WTC11 (cell line): ENCODE results near the gene RPL35A. TPM values are rescaled to one million over a fixed set of nuclear protein-coding genes. Genes with fewer than 3 reads are reported as not detected.

Experiments used
- ATAC-seq: fragments of 200-7000 bp; cut with Tn5 transposase; 2 replicates; pipeline ENCODE4 v1.10.0; 2021; ENCODE audit warnings: mild to moderate bottlenecking, moderate library complexity
- CTCF ChIA-PET: fragments of 300-600 bp; sonication (Branson Sonifier 250); formaldehyde crosslinking; loops from one replicate; lab custom pipeline; 2021; ENCODE audit warnings: antibody characterized with exemption; lab: Charles Lee
- POLR2A ChIA-PET: fragments of 350-600 bp; sonication (Branson Sonifier 250); formaldehyde crosslinking; loops from one replicate; lab custom pipeline; 2021; ENCODE audit warnings: antibody characterized with exemption; lab: Charles Lee
- DNase-seq: peaks from one replicate; pipeline ENCODE4 v3.0.0; 2021; ENCODE audit warnings: low spot score
- H3K27ac Mint-ChIP-seq: 2 replicates; pipeline ENCODE4 v1.8.0; 2021; ENCODE audit warnings: mixed read lengths
- H3K27me3 Mint-ChIP-seq: 2 replicates; pipeline ENCODE4 v1.8.0; 2021; ENCODE audit warnings: low read depth, mild to moderate bottlenecking, moderate library complexity, mixed read lengths
- H3K36me3 Mint-ChIP-seq: 2 replicates; pipeline ENCODE4 v1.8.0; 2021; ENCODE audit warnings: mixed read lengths
- H3K4me1 Mint-ChIP-seq: 2 replicates; pipeline ENCODE4 v1.8.0; 2022; ENCODE audit warnings: mixed read lengths
- H3K4me3 Mint-ChIP-seq: 2 replicates; pipeline ENCODE4 v1.8.0; 2021; ENCODE audit warnings: mild to moderate bottlenecking, moderate library complexity, mixed read lengths
- H3K9me3 Mint-ChIP-seq: 2 replicates; pipeline ENCODE4 v1.8.0; 2021; ENCODE audit warnings: mixed read lengths
- GTF2I ChIP-seq: fragments of 250-450 bp; sonication (Bioruptor Pico); conservative IDR thresholded peaks from 2 replicates; pipeline ENCODE4 v1.4.0; 2021; ENCODE audit warnings: mild to moderate bottlenecking
- JAZF1 ChIP-seq: fragments of 250-450 bp; sonication (Bioruptor Pico); IDR thresholded peaks from 2 replicates; pipeline ENCODE4 v1.9.0; 2021; ENCODE audit warnings: moderate library complexity, mild to moderate bottlenecking, inconsistent platforms
- MAX ChIP-seq: sonication (generic); formaldehyde crosslinking; IDR thresholded peaks from 2 replicates; pipeline ENCODE4 v1.8.0; 2022; ENCODE audit warnings: mild to moderate bottlenecking, missing genetic modification reagents
- MLX ChIP-seq: sonication (generic); formaldehyde crosslinking; IDR thresholded peaks from 2 replicates; pipeline ENCODE4 v1.8.1; 2023; ENCODE audit warnings: mild to moderate bottlenecking, missing genetic modification reagents, moderate library complexity
- MXD4 ChIP-seq: fragments of 250-450 bp; sonication (Bioruptor Pico); IDR thresholded peaks from 2 replicates; pipeline ENCODE4 v1.8.0; 2021; ENCODE audit warnings: mild to moderate bottlenecking, moderate library complexity, borderline replicate concordance
- NR3C1 ChIP-seq: sonication (generic); formaldehyde crosslinking; conservative IDR thresholded peaks from 2 replicates; pipeline ENCODE4 v1.8.1; 2023; ENCODE audit warnings: low read depth, mild to moderate bottlenecking, missing genetic modification reagents
- RELA ChIP-seq: sonication (generic); formaldehyde crosslinking; IDR thresholded peaks from 2 replicates; pipeline ENCODE4 v1.8.1; 2022; ENCODE audit warnings: missing genetic modification reagents, mild to moderate bottlenecking, borderline replicate concordance
- SOX15 ChIP-seq: fragments of 250-450 bp; sonication (Bioruptor Pico); IDR thresholded peaks from 2 replicates; pipeline ENCODE4 v1.9.0; 2021; ENCODE audit warnings: mild to moderate bottlenecking
- TCF7 ChIP-seq: sonication (generic); formaldehyde crosslinking; IDR thresholded peaks from 2 replicates; pipeline ENCODE4 v1.8.0; 2022; ENCODE audit warnings: mild to moderate bottlenecking, low read depth, missing genetic modification reagents, moderate library complexity
- TEAD4 ChIP-seq: sonication (generic); formaldehyde crosslinking; IDR thresholded peaks from 2 replicates; pipeline ENCODE4 v1.8.0; 2022; ENCODE audit warnings: mild to moderate bottlenecking, missing genetic modification reagents
- ZNF263 ChIP-seq: sonication (generic); formaldehyde crosslinking; IDR thresholded peaks from 2 replicates; pipeline ENCODE4 v1.8.1; 2022; ENCODE audit warnings: low read depth, mild to moderate bottlenecking, moderate library complexity, missing genetic modification reagents
- ZNF416 ChIP-seq: fragments of 250-450 bp; sonication (Bioruptor Pico); IDR thresholded peaks from 2 replicates; pipeline ENCODE4 v1.9.0; 2021; ENCODE audit warnings: mild to moderate bottlenecking, inconsistent platforms
- total RNA-seq: library from RNA; stranded (reverse); gene quantifications from 3 replicates; pipeline ENCODE4 v1.2.3, GENCODE V29; 2021
- TF ChIP-seq, protein P1 (sequence below): sonication (generic); formaldehyde crosslinking; IDR thresholded peaks from 2 replicates; pipeline ENCODE4 v1.8.0; 2023; ENCODE audit warnings: missing genetic modification reagents, mild to moderate bottlenecking, borderline replicate concordance
- TF ChIP-seq, protein P2 (sequence below): sonication (generic); formaldehyde crosslinking; IDR thresholded peaks from 2 replicates; pipeline ENCODE4 v1.8.0; 2022; ENCODE audit warnings: mild to moderate bottlenecking, missing genetic modification reagents
- TF ChIP-seq, protein P3 (sequence below): sonication (generic); formaldehyde crosslinking; IDR thresholded peaks from 2 replicates; pipeline ENCODE4 v1.8.1; 2022; ENCODE audit warnings: low read depth, mild to moderate bottlenecking, moderate library complexity, missing genetic modification reagents, borderline replicate concordance
- TF ChIP-seq, protein P4 (sequence below): sonication (generic); formaldehyde crosslinking; IDR thresholded peaks from 2 replicates; pipeline ENCODE4 v1.8.1; 2023; ENCODE audit warnings: mild to moderate bottlenecking, missing genetic modification reagents, borderline replicate concordance
- TF ChIP-seq, protein P5 (sequence below): fragments of 250-450 bp; sonication (Bioruptor Pico); IDR thresholded peaks from 2 replicates; pipeline ENCODE4 v1.9.0; 2021; ENCODE audit warnings: moderate library complexity, mild to moderate bottlenecking, inconsistent platforms, borderline replicate concordance
- TF ChIP-seq, protein P6 (sequence below): sonication (generic); formaldehyde crosslinking; conservative IDR thresholded peaks from 2 replicates; pipeline ENCODE4 v1.8.1; 2022; ENCODE audit warnings: mild to moderate bottlenecking, missing genetic modification reagents

The RPL35A gene
- total RNA-seq, 1 experiment from 2014 or later: 1,384 TPM

GRCh38 chr3:197949191-197949777, 706 bp upstream of the RPL35A start:
- H3K4me3 Mint-ChIP-seq: peak overlapping the region; percentile 97
- ChIA-PET CTCF (interaction anchor here (2.7 kb wide), 1 partner anchor 44 kb away, joined by 9 read pairs; no protein-coding TSS in a partner anchor), POLR2A (no interaction called here)
- H3K4me1 Mint-ChIP-seq: peaks cover 32% of the 10 kb centered on the region
- H3K36me3 Mint-ChIP-seq: peaks cover 41% of the 10 kb centered on the region
- H3K9me3 Mint-ChIP-seq: no peaks in the 10 kb centered on the region
- ATAC-seq (no peak), DNase-seq (no peak)
- peak overlapping the region; percentile 100 for H3K27ac Mint-ChIP-seq
- TF ChIP-seq, protein P1, sequence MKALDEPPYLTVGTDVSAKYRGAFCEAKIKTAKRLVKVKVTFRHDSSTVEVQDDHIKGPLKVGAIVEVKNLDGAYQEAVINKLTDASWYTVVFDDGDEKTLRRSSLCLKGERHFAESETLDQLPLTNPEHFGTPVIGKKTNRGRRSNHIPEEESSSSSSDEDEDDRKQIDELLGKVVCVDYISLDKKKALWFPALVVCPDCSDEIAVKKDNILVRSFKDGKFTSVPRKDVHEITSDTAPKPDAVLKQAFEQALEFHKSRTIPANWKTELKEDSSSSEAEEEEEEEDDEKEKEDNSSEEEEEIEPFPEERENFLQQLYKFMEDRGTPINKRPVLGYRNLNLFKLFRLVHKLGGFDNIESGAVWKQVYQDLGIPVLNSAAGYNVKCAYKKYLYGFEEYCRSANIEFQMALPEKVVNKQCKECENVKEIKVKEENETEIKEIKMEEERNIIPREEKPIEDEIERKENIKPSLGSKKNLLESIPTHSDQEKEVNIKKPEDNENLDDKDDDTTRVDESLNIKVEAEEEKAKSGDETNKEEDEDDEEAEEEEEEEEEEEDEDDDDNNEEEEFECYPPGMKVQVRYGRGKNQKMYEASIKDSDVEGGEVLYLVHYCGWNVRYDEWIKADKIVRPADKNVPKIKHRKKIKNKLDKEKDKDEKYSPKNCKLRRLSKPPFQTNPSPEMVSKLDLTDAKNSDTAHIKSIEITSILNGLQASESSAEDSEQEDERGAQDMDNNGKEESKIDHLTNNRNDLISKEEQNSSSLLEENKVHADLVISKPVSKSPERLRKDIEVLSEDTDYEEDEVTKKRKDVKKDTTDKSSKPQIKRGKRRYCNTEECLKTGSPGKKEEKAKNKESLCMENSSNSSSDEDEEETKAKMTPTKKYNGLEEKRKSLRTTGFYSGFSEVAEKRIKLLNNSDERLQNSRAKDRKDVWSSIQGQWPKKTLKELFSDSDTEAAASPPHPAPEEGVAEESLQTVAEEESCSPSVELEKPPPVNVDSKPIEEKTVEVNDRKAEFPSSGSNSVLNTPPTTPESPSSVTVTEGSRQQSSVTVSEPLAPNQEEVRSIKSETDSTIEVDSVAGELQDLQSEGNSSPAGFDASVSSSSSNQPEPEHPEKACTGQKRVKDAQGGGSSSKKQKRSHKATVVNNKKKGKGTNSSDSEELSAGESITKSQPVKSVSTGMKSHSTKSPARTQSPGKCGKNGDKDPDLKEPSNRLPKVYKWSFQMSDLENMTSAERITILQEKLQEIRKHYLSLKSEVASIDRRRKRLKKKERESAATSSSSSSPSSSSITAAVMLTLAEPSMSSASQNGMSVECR: peak; percentile 16; the same call in 1 of the 2 replicates
- no peak for TF ChIP-seq ZNF416 (CRISPR knock-in tag)
- H3K27me3 Mint-ChIP-seq: no peaks in the 10 kb centered on the region

- POLR2A ChIA-PET: no interaction called here
Observed at GRCh38 chr3:197950677-197951061, 679 bp downstream of the RPL35A start.

More at GRCh38 chr3:197950677-197951061, 679 bp downstream of the RPL35A start:
- TF ChIP-seq, protein P2, sequence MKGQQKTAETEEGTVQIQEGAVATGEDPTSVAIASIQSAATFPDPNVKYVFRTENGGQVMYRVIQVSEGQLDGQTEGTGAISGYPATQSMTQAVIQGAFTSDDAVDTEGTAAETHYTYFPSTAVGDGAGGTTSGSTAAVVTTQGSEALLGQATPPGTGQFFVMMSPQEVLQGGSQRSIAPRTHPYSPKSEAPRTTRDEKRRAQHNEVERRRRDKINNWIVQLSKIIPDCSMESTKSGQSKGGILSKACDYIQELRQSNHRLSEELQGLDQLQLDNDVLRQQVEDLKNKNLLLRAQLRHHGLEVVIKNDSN (CRISPR knock-in tag): no peak
- TF ChIP-seq MLX (CRISPR knock-in tag) (no peak), JAZF1 (CRISPR knock-in tag) (no peak), TEAD4 (CRISPR knock-in tag) (no peak), MAX (CRISPR knock-in tag) (no peak), GTF2I (CRISPR knock-in tag) (no peak), ZNF263 (CRISPR knock-in tag) (no peak), RELA (CRISPR knock-in tag) (no peak), SOX15 (CRISPR knock-in tag) (no peak), TCF7 (CRISPR knock-in tag) (no peak), MXD4 (CRISPR knock-in tag) (no peak), NR3C1 (CRISPR knock-in tag) (no peak)
- TF ChIP-seq, protein P3, sequence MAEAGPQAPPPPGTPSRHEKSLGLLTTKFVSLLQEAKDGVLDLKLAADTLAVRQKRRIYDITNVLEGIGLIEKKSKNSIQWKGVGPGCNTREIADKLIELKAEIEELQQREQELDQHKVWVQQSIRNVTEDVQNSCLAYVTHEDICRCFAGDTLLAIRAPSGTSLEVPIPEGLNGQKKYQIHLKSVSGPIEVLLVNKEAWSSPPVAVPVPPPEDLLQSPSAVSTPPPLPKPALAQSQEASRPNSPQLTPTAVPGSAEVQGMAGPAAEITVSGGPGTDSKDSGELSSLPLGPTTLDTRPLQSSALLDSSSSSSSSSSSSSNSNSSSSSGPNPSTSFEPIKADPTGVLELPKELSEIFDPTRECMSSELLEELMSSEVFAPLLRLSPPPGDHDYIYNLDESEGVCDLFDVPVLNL: no peak
- TF ChIP-seq, protein P4, sequence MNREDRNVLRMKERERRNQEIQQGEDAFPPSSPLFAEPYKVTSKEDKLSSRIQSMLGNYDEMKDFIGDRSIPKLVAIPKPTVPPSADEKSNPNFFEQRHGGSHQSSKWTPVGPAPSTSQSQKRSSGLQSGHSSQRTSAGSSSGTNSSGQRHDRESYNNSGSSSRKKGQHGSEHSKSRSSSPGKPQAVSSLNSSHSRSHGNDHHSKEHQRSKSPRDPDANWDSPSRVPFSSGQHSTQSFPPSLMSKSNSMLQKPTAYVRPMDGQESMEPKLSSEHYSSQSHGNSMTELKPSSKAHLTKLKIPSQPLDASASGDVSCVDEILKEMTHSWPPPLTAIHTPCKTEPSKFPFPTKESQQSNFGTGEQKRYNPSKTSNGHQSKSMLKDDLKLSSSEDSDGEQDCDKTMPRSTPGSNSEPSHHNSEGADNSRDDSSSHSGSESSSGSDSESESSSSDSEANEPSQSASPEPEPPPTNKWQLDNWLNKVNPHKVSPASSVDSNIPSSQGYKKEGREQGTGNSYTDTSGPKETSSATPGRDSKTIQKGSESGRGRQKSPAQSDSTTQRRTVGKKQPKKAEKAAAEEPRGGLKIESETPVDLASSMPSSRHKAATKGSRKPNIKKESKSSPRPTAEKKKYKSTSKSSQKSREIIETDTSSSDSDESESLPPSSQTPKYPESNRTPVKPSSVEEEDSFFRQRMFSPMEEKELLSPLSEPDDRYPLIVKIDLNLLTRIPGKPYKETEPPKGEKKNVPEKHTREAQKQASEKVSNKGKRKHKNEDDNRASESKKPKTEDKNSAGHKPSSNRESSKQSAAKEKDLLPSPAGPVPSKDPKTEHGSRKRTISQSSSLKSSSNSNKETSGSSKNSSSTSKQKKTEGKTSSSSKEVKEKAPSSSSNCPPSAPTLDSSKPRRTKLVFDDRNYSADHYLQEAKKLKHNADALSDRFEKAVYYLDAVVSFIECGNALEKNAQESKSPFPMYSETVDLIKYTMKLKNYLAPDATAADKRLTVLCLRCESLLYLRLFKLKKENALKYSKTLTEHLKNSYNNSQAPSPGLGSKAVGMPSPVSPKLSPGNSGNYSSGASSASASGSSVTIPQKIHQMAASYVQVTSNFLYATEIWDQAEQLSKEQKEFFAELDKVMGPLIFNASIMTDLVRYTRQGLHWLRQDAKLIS (CRISPR knock-in tag): no peak
- TF ChIP-seq, protein P5, sequence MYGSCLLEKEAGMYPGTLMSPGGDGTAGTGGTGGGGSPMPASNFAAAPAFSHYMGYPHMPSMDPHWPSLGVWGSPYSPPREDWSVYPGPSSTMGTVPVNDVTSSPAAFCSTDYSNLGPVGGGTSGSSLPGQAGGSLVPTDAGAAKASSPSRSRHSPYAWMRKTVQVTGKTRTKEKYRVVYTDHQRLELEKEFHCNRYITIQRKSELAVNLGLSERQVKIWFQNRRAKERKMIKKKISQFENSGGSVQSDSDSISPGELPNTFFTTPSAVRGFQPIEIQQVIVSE (CRISPR knock-in tag): no peak
- TF ChIP-seq, protein P6, sequence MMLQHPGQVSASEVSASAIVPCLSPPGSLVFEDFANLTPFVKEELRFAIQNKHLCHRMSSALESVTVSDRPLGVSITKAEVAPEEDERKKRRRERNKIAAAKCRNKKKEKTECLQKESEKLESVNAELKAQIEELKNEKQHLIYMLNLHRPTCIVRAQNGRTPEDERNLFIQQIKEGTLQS (CRISPR knock-in tag): no peak
- H3K4me1 Mint-ChIP-seq: peaks cover 32% of the 10 kb centered on the region
- H3K27me3 Mint-ChIP-seq: no peaks in the 10 kb centered on the region
- peak overlapping the region; percentile 97 for H3K4me3 Mint-ChIP-seq
- CTCF ChIA-PET: interaction anchor here (1.6 kb wide), 1 partner anchor 24 kb away, joined by 3 read pairs; no protein-coding TSS in a partner anchor
- peaks cover 55% of the 10 kb centered on the region for H3K36me3 Mint-ChIP-seq
- DNase-seq: no peak
- H3K9me3 Mint-ChIP-seq: no peaks in the 10 kb centered on the region
- H3K27ac Mint-ChIP-seq: peak overlapping the region; percentile 100
- no peak for ATAC-seq
